ENCODE measurements around the gene DEPP1.
A peak's percentile ranks its signal among the peaks of the same experiment; 100 is the strongest.
"Not testable (repeated sequence)": the region's sequence is repeated elsewhere in the genome, so short reads cannot be mapped to it uniquely, and the experiment has no call there.

The DEPP1 gene, protein sequence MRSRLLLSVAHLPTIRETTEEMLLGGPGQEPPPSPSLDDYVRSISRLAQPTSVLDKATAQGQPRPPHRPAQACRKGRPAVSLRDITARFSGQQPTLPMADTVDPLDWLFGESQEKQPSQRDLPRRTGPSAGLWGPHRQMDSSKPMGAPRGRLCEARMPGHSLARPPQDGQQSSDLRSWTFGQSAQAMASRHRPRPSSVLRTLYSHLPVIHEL

DNA sequence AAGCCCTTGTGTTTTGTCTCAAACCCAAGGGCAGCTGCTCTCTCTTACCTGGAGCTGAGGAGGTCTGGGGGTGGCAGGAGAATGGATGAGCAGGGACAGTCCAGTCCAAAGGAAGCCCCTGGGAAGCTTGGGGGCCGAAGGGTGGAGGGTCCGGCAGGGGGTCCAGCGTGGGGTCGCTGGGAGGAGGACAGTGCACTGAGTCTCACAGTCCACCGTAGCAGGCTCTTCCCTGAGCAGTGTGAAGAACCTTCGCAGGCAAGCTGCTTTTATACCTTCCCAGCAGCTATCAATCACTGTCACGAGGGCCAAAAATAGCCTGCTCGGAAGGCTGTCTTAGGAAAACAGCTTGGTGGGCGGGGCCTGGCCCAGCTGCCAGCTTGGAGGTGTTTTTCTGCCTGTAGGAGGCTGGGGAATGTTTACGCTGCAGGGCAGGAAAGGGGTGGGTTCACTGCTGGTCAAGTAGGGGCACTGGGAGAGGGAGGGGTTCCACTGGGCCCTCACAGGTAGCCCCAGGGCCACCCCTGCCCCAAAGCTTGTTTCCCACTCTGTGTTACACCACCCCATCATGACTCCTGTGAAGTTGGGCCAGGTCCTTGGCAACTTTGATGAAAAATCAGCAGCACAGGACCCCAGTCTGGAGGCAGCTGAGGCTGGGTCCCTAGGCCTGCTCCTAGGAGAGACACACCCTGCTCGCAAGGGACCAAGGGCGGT, at the start of gene DEPP1:
DEPP1 (minus strand) TSS at position 240 of the 711 bp plus-strand sequence. CDS start 779 bp downstream, outside the sequence.
- DNase-seq (ENCODE audit: low spot score), result no peak

DNA sequence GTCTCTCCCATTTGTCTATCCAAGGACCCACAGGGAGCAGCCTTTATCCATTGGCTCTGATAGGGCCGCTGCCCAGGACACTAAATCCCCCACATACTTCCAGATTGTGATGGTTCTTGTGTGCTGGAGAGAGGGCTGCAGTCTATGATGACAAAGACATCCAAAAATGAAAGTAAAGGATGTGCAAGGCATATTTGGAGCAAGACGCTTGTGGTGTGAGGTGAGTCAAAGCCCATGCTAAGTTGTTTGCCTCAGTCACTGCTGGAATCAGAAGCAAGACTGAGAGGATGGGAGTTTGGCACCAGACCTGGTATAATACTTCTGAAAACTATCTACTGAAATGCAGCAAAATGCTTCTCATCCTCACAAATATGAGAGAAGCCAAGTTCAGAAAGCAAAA, 44.8 kb upstream of the DEPP1 start:
- no peak for DNase-seq (ENCODE audit: low spot score)

DNA sequence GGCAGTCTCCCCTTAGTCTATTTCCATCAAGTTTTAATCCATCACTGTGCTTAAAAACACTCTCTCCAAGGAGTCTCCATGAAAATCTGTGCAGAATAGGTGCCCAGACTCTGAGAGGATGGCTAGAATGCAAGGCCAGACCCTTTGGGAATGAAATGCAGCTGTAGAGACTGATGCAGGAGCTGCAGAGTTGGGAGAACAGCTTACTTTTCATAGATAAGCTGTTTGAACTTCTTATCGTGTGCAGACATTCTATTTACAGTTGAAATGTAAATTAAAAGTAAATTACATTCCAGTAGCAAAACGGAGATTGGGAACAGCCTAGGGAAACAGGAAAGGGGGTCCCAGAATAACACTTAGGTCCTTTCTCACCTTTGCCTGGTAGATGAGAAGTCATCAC, 37.0 kb upstream of the DEPP1 start:
- no peak for DNase-seq (ENCODE audit: low spot score)

DNA sequence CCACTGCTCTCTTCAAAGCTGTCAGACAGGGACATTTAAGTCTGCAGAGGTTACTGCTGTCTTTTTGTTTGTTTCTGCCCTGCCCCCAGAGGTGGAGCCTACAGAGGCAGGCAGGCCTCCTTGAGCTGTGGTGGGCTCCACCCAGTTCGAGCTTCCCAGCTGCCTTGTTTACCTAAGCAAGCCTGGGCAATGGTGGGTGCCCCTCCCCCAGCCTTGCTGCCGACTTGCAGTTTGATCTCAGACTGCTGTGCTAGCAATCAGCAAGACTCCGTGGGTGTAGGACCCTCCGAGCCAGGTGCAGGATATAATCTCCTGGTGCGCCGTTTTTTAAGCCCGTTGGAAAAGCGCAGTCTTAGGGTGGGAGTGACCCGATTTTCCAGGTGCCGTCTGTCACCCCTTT, 35.9 kb upstream of the DEPP1 start:
- DNase-seq (ENCODE audit: low spot score), result not testable (repeated sequence)

DNA sequence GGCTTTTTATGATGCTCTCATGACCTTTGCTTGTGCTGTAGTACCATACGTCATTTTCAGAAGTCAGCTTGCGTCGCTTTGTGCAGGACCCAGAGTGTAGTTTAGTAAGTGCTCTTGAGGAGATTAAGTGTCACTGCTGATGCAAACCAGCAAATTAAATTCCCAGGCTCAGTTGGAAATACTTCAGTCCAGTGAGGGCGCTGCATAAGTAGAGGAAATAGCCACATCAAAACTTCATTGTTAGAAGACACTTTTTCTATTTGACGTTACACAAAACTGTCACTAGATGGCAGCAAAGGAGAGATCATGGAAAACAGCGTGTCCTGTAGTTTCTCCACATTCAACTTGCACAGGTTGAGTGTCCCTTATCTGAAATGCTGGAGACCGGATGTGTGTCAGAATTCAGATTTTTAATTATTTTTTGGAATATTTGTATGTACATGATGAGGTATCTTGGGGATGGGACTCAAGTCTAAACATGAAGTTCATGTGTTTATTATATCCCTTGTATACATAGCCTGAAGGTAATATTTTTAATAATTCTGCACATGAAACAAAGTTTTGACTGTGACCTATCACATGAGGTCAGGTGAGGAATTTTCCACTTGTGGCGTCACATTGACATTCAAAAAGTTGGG, 30.0 kb upstream of the DEPP1 start:
- DNase-seq (ENCODE audit: low spot score), result peak; percentile 97

DNA sequence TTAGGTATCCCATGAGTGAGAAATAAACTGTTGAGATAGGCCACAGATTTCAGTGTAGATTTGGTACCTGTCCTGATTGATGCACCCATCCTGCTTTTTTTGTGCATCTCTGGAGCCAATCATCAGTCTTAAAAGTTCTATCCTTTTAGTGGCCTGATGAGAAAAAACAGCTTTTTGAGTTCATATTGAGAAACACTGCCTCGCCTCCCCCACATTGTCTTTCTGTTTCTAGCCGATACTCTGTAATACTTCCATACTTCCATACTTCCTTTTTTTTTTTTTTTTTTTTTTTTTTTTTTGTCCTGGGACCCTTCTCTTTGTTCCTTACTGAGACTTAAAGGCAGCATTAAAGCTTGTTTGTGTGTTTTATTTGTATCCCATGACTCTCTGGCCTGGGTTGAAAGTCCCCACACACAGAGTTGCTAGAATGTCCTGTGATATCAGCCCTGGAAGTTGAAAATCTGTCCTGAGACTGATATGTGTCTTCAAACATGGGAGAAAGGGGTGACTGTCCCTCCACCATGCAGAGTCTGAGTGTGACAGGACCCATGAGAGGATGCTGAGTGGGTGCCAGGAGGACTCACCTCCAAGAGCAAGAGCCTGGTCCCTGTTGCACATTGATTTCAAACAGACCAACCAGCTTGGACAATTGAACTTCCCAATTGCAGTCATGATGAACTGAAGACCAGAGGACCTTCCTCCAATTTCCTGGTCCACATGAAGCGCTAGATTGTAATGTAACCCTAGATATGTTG, 27.8 kb upstream of the DEPP1 start:
- DNase-seq (ENCODE audit: low spot score), result no peak

DNA sequence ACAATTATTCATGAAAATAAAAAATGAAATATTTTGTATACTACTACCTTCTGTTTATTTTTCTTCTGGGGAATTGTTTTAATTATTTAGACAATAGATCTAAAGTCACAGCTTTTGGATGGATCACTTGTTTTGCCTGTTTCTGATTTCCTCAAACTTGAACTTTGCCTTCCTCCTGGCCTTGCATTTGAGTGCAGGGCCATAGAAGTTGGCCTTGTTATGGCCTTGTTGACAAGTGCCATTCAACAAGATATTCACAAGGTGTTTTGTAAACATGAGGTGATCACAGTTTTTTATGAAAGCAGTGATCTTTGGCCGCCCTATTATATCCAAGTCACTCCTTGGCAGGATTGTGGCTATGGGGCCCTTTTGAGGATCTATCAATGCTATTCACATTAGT, 26.7 kb upstream of the DEPP1 start:
- no peak for DNase-seq (ENCODE audit: low spot score)

- DNase-seq (ENCODE audit: low spot score), result no peak
Observed at GRCh38 chr10:45004661-45005060, 26.1 kb upstream of the DEPP1 start.

- no peak for DNase-seq (ENCODE audit: low spot score)
Observed at GRCh38 chr10:45003432-45004000, 24.9 kb upstream of the DEPP1 start.

- DNase-seq (ENCODE audit: low spot score), result peak; percentile 86
Observed at GRCh38 chr10:45001381-45002148, 23.0 kb upstream of the DEPP1 start.

GRCh38 chr10:45000752-45001380, 22.3 kb upstream of the DEPP1 start, which contains the start of gene ZNF22:
Gene ZNF22, plus strand, starts transcription at chr10:45000923. Its CDS starts 2,446 bp downstream, at chr10:45003369.
- peak; percentile 73 for DNase-seq (ENCODE audit: low spot score)

DNA sequence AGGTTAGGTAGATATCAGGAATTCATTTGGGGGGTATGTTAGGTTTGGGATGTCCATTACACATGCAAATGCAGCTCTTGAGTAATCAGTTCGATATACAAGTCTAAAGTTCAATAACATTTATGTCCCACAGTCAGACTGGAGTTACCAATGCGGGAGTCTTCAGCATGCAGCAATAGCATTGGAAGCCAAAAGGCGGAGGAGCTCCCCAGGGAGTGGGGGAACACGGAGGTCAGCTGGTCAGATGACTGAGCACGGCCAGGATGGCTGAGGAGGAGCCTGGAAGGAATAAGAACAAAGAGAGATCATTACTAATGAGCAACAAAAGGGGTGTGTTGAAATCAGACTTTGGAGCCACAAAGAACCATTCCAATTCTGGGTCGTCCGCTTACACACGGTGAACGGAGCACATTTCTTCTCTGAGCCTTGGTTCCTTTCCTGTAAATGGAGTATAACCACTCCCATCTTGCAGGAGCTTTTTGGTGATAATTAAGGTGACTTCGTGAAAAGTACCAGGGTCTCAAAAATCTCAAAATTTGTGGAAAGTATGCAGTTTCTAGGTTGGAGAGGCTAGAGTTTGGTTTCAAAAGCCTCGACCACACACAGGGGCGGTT, 21.6 kb upstream of the DEPP1 start:
- DNase-seq (ENCODE audit: low spot score), result peak; percentile 22

DNA sequence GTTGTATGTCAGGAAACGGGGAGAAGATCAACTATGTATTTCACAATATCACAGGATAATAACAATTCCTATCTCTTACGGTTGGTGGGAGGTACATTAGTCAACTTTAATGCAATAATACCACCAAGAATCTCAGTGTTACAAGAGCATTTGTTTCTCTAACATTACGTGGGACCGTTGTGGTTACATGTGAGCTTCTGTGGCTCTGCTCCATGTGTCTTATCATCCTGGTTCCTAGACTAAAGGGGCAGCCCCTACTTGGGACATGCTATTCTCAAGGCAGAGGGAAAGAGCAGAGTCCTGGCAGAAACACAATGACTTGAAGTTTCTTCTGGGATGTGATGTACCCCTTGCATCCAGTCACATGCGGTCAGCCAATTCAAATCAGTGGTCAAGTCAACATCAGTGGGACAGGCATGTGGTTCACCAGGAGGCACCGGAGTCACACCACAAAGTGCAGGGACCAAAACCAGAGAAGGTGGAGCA, 19.6 kb upstream of the DEPP1 start:
- no peak for DNase-seq (ENCODE audit: low spot score)

DNA sequence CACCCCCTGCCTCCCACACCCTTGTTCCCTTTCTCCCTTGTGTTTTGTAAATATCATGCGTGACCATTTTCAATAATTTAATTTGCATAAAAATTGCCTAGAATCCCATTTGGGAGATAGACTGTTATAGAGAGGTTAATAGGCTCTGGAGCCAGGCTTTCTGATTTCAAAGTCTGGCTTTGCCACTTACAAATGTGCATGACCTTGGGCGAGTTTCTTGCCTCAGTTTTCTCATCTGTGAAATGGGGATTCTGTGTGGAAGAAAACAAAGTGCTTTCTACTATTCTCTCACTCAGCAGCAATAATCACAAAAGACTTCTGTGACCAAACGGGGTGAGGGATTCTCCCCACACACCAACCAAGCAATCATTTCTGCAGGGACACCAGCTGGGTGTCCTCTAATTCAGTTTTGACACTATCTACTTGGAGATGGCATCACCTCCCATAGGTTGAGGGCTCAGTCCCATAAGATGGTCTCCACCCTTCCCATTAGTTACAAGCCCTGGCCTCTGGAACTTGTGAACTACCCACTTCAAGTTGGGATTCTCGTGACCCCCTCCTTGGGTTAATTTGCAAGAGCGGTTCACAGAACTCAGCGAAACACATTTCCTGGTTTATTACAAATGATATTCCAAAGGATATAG, 18.6 kb upstream of the DEPP1 start:
- no peak for DNase-seq (ENCODE audit: low spot score)

GRCh38 chr10:44995914-44996669, 17.5 kb upstream of the DEPP1 start:
- no peak for DNase-seq (ENCODE audit: low spot score)

DNA sequence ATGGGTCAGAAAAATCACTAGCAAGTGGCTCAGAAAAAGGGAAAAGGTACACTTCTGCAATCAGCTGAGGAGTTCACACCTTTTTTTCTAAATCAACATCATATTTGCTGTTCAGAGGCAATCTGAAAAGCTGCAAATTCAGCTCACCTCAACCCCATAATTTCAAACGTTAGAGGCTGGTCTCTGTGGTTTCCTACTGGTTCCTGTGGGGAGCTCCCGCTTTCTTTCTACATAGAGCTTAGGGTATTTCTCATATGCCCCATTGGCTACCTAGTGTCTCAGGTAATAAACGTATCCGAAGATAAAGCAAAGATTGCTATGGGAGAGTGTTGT, 16.9 kb upstream of the DEPP1 start:
- no peak for DNase-seq (ENCODE audit: low spot score)

- no peak for DNase-seq (ENCODE audit: low spot score)
Observed at GRCh38 chr10:44994752-44995530, 16.3 kb upstream of the DEPP1 start.

Measured in RKO (cell line).